22Rv1 (cell line): ENCODE measurements around the gene DPCD.

ENCODE experiments used
- H3K27ac ChIP-seq: fragments of 450-650 bp; 2 replicates; pipeline ENCODE4 v1.5.1; 2017
- ZFX ChIP-seq: fragments of 450-650 bp; IDR thresholded peaks from 2 replicates; pipeline ENCODE4 v1.6.1; 2017; ENCODE audit warnings: antibody characterized with exemption, borderline replicate concordance
- TF ChIP-seq, protein P1 (sequence below): fragments of 450-650 bp; IDR thresholded peaks from 2 replicates; pipeline ENCODE4 v1.5.1; 2017; ENCODE audit warnings: mild to moderate bottlenecking

Gene DPCD

DNA sequence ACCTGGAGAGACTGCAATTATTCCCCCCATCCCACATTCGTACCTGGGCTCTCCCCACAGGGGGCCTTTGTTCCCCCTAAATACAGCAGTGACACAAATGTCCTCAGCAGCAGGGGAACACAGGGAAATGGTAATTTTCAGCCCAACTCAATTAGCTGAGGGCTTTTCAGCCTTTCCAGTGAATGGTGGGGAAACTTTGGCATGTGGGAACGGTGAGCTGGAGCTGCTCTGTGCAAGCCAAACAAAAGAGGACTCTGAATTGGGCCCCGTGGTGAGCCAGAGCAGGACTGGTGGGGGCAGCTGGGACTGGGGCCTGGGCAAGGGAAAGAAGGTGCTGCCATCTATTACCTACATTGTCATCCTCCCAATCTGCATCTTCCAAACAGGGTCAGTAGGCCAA is 55.9 kb downstream of the DPCD start:
- no peak overlapping the region for H3K27ac ChIP-seq
- TF ChIP-seq ZFX, result no peak
- TF ChIP-seq, protein P1, sequence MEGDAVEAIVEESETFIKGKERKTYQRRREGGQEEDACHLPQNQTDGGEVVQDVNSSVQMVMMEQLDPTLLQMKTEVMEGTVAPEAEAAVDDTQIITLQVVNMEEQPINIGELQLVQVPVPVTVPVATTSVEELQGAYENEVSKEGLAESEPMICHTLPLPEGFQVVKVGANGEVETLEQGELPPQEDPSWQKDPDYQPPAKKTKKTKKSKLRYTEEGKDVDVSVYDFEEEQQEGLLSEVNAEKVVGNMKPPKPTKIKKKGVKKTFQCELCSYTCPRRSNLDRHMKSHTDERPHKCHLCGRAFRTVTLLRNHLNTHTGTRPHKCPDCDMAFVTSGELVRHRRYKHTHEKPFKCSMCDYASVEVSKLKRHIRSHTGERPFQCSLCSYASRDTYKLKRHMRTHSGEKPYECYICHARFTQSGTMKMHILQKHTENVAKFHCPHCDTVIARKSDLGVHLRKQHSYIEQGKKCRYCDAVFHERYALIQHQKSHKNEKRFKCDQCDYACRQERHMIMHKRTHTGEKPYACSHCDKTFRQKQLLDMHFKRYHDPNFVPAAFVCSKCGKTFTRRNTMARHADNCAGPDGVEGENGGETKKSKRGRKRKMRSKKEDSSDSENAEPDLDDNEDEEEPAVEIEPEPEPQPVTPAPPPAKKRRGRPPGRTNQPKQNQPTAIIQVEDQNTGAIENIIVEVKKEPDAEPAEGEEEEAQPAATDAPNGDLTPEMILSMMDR, result no peak

DNA sequence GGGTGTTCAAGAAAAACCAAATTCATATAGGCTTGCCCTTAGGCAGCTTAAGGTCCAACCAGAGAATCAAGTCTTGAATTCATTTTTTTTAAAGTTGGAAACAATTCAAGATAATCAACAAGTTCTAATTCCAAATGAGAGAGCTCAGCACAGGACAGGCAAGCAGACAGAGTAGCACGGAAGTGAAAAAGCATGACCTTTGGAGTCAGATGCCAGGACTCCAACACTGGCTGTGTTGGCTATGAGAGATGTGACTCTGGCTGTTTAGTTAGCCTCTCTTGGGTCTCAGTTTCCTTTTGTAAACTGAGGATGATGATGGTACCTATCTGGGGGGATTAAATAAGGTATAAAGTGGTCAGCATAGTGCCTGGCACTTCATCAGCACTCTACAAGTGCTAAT is 57.5 kb downstream of the DPCD start:
- no peak for TF ChIP-seq ZFX
- TF ChIP-seq, protein P1, result no peak
- H3K27ac ChIP-seq, result no peak overlapping the region

DNA sequence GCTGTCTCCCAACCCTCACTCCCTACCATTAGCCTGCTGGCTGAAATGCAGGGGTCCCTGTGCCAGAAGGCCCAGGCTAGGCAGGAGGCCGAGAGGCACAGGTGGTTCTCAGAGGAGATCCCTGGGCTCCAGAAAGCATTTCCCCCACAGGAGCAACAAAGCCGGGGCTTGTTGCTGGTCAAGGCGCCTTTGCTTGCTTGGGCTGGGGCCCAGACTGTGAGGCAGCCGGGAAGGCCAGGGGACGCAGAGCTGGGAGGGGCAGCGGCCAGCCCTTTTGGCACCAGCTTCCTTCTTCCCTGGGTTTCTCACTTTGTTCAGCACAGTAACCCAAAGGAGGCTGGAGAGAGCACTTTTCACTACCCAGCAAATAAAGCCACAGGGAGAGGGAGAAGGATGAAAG is 58.2 kb downstream of the DPCD start:
- no peak overlapping the region for H3K27ac ChIP-seq

GRCh38 chr10:101647255-101647654 is 59.1 kb downstream of the DPCD start:
- TF ChIP-seq ZFX, result no peak
- TF ChIP-seq, protein P1, result no peak
- no peak overlapping the region for H3K27ac ChIP-seq

More for the DNA sequence above, 58.2 kb downstream of the DPCD start:
- TF ChIP-seq ZFX, result no peak
- TF ChIP-seq, protein P1, result no peak

- H3K27ac ChIP-seq, result no peak overlapping the region
- TF ChIP-seq, protein P1, result no peak
- no peak for TF ChIP-seq ZFX
Observed at GRCh38 chr10:101649525-101650085, 61.5 kb downstream of the DPCD start.

GRCh38 chr10:101650863-101651262 is 62.7 kb downstream of the DPCD start:
- no peak for TF ChIP-seq ZFX
- TF ChIP-seq, protein P1, result no peak
- H3K27ac ChIP-seq, result no peak overlapping the region

DNA sequence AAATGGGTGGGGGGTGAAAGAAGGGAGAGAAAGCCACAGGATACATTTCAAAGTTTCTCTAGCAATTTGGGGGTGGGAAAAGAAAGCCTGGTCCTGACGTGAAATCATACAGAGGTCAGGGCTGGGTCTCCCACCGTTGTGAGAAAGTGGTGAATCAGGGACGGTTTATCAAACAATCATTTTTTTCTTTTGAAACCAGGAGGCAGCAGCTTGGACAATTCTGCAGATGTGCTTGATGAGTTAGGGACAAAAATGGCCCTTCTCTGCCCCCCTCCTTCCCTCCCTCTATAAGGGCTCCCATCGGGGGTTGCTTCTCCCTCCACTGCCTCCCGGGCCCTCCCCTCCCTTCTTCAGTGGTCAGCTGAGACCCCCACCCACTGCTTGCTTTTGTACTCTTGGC is 63.2 kb downstream of the DPCD start:
- no peak for TF ChIP-seq ZFX
- TF ChIP-seq, protein P1, result no peak

More for the DNA sequence above, 63.2 kb downstream of the DPCD start:
- H3K27ac ChIP-seq, result no peak overlapping the region
